NCI-H524 treated with DMSO at 0.1 percent for 48 hours (cell line): ENCODE data around the gene ANKS1A.
"Not testable (repeated sequence)": the region's sequence is repeated elsewhere in the genome, so short reads cannot be mapped to it uniquely, and the experiment has no call there.

Experiments
- DNase-seq: peaks from one replicate; lab custom pipeline; 2025; lab: John Stamatoyannopoulos, UW

The ANKS1A gene

DNA sequence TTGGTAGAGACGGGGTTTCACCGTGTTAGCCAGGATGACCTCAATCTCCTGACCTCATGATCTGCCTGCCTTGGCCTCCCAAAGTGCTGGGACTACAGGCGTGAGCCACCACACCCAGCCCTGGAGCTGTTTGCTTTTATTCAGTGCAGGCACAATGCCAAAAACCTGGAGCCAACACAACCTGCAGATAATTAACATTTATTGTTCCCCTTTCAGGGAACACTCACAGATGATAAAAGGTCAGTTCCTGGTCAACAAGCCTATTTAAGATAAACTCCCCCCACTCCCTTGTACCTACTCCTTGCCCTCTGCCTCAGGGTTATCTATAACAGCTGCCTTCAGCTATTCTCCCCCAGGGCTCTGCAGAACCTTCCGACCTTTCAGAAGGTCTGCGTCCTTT is 218.7 kb downstream of the ANKS1A start:
- not testable (repeated sequence) for DNase-seq

DNA sequence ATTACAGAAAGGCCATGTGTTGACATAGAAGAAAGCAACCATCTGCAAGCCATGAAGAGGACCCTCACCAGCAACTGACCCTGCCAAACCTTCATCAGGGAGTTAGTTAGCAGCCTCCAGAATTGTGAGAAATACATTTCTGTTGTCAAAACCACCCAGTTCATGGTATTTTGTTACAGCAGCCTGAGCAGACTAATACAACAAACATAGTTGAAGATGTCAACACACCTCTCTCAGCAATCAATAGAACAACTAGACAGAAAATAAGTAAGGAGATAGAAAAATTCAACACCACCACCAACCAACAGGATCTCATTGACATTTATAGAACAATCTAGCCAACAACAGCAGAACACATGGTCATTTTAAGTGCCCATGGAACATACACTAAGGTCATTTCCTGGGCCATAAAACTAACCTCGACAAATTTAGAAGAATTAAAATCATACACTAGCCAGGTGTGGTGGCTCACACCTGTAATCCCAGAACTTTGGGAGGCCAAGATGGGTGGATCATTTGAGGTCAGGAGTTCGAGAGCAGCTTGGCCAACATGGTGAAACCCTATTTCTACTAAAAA is 219.3 kb downstream of the ANKS1A start:
- no peak for DNase-seq

DNA sequence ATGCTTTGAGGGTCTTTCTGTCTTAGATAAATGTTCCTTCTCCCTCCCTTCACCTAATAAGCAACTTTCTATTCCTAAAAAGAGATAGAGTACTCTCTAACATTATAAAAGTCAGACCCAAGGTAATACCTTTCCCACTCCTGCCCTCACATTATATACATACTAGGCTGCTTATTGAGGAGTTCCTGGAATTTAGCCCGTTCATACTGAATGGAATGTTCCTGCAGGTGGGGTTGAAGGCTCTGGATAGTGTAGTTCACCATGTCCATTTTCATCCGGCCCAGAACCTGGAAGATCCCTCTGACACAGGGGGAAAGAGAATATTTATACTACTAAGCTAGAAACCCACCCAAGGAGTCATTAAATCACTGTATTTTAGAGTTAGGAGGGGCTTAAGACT is 231.7 kb downstream of the ANKS1A start:
- no peak for DNase-seq

DNA sequence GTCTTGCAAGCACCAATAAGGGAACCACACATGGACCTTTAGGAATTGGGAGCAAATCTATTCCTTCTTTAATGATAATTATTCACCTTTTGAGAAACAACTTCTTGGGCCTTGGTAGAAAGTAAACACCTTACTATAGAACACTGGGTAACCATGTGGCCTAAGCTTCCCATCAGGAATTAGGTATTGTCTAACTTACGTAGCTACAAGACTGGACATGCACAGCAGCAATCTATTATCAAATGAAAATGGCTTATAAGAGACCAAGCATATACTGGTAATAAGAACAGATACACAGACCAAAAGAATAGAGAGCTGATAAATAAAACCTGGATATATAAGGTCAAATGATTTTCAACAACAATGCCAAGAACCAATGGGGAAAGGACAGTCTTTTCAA is 235.3 kb downstream of the ANKS1A start:
- no peak for DNase-seq

DNA sequence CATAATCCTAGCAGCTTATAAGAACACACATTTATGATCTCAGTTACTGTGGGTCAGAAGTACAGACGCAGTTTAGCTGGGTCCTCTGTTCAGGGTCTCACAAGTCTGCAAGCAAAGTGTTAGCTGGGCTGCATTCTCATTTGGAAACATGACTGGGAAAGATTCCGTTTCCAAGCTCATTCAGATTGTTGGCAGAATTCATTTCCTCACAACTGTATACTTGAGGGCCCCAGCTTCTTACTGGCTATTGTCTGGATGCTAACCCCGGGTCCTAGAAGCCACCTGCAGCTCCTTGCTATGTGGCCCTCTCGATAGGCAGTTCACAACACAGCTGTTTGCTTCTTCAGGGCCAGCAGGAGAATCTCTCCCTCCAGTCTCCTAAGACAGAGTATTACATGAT is 239.0 kb downstream of the ANKS1A start:
- no peak for DNase-seq

DNA sequence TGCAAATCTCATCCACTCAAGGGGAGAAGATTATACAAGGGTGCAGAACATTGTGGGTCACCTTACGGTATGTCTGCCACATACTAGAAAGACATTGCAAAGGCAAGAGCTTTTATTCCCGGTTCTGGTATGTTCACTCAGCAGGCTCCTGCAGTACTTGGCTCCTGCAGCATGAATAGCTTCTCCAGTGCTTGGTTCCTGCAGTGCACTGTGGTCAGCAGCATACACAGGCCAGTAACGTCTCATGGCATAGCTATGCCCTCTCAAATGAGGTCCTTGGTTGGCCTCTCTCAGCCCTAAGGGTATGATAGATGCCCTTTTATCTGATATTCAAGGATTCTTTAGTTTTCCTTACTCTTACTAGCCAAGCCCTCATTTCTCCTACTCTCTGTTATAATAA is 239.4 kb downstream of the ANKS1A start:
- DNase-seq = no peak

DNA sequence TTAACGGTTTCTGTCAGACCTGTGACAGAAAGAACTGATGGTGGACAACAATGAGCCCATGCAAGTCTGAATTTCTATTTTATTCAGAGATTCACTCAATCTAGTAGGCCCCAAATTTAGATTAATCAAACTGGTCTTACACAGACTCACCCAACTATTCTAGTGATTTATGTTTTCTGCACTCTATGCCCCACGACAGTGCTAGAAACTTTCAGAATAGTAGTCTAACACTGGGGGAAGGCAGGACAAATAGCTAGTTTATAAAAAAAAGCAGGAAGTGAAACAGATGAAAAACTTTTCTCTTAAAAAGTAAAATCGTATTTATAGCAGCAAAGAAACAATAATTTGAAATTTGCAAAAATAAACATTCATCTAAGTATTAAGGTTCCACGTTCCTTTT is 247.1 kb downstream of the ANKS1A start:
- no peak for DNase-seq

DNA sequence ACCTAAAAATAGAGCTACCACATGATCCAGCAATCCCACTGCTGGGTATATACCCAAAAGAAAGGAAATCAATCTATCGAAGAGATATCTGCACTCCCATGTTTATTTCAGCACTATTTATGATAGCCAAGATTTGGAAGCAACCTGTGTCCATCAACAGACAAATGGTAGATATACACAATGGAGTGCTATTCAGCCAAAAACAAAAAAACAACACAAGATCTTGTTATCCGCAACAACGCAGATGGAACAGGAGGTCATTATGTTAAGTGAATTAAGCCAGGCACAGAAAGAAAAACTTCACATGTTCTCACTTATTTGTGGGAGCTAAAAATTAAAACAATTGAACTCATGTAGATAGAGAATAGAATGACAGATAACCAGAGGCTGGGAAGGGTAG is 249.1 kb downstream of the ANKS1A start:
- not testable (repeated sequence) for DNase-seq

DNA sequence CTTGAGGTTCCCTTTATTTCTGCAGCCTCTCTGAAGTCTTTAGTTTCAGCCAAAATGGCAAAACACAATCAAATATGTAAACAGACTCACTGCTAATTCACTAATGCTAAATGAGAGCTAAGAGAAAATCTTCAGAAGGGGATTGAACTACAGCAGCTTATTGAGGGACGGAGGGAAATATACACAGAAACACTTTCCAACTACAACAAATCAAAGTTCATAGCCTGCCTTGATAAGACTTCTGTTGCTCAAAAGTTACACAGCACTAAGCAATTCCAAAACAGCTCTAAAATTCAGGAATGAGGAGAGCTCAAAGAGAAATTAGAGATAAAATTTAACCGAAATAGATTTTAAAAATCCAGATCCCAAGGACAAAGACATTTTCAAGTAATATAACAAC is 250.4 kb downstream of the ANKS1A start:
- DNase-seq = no peak

DNA sequence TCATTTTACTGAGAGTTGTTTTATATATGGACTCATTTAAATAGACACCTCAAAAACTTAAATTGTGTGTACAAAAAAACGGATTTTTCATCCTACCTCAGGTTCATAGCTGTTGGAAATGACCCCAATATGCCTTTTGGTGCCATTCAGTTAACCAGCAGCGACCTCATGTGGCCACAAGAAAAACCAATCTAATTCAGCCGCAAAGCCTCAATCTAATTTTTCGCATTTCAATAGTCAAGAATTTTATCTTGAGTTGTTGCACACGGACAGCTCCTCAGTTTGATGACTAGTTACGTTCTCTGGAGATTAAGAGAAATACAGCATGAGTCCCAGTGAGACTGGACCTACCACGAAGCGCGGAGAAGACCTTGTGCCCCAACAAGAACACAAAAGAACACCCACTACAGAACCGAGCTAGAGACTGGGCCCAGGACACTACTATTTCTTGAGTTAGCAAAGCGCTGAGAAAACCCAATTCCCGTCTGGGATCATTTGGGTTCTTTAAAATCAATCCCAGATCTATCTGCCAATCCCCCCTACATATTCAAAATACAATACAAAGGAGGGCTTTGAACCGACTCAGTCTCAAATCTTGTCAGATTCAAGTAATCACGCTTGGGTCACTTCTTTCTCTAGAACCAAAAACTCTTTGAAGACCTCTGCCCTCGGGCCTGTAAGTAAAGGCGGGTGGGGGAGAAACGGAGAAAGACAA is 251.0 kb downstream of the ANKS1A start:
- DNase-seq = no peak

DNA sequence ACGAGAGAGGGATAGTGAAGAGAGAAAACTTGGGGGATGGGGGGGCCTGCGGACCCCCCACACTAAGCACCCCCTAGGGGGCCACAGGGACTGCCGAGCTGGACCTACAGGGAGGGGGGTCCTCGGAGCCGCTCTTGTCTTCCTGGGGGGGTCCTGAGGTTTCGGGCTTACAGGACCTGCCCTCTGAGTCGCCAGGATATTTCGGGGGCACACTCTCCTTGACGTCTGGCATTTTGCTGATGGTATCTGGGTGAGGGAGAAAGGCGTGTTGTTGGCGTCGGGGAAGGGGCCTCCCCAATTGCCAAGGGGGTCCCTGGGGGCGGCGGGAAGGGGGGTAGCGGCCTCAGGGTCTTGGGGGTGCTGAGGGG is 251.6 kb downstream of the ANKS1A start:
- no peak for DNase-seq
